GM19193 (cell line): ENCODE data around the gene NRM.

Source experiments
- POLR2A ChIP-seq: IDR thresholded peaks from 4 replicates; pipeline ENCODE4 v1.6.1; 2011; ENCODE audit not compliant: insufficient read depth, insufficient read length; ENCODE audit errors: extremely low read depth

Gene NRM

DNA sequence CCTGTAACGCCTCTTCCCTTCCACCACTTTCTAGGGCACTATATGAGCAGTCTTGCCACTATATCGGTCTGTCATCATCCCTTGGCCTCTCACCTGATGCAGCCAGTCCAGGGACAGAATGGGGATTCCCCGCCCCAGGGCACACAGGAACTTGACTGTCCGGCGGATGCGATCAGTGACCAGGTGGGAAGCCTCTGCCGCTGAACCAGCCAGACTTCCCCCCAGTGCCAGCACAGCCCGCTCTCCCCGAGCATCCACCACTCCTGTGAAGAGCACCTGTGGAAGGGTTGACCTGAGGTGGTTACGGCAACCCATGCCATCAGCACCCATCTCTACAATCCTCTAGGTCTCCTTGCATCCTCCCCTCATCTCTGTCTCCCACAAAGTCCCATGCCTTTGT is 12.2 kb upstream of the NRM start:
- no peak for TF ChIP-seq POLR2A

- TF ChIP-seq POLR2A: no peak
Observed at GRCh38 chr6:30700340-30700739, 9.6 kb upstream of the NRM start.

DNA sequence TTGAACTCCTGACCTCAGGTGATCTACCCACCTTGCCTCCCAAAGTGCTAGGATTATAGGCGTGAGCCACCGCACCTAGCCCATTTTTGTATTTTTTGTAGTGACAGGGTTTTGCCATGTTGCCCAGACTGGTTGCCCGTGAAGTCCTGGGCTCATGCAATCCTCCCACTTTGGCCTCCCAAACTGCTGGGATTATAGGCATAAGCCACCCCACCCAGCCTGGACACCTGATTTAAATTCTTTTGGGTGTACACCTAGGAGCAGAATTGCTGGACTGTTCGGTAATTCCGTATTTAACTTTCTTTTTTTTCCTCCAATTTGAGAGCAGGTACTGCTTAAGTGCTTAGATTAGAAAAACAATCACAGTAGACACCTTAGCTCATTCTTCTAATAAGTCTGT is 5.6 kb upstream of the NRM start:
- no peak for TF ChIP-seq POLR2A

DNA sequence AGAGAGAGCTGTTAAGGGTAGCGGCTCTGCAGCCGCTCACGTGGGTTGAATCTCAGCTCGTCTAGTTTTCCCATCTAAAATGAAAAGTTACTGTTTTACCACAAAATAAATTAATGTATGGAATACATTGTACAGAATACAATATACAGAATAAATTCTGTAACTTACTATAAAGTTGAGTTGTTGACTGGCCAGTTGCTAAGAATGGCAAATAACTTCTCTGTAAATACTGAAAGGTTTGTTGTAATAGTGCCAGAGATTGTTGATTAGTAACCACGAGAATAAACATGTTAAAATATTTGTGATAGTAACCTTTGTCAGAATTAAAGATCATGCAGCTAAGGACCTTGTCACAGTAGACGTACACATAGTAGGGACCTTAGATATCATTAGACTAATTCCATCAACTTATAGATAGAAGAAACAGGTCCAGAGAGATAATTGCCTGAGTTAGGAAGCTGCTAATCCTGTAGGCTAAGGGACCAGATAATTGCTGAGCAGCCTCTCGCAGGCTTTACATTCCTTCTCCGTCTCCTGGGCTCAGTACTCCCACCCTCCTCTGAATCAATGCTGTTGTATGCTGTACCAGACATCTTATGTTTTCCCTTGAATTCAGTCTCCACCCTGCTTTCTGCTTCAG is 544 bp upstream of the NRM start:
- no peak for TF ChIP-seq POLR2A

DNA sequence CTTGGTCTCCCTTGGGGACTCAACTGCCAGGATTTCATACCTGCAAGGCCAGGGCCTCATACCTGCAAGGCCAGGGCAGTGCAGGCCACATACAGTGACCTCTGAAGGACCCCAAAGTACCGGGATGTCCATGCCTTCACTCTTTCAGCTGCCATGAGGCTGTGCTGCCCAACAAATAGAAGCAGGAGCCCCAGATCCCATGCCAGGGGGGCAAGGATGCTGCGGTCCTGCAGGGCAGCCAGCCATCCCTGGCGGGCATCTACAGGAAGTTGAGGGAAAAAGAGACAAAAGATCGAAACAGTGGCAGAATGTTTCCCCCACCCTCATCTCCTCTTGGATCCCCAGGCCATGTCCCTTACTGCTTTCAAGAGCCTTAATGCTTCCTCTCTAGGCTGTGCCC is 799 bp downstream of the NRM start:
- TF ChIP-seq POLR2A: peak; percentile 19

- no peak for TF ChIP-seq POLR2A
Observed at GRCh38 chr6:30689022-30689865, 1.5 kb downstream of the NRM start.

DNA sequence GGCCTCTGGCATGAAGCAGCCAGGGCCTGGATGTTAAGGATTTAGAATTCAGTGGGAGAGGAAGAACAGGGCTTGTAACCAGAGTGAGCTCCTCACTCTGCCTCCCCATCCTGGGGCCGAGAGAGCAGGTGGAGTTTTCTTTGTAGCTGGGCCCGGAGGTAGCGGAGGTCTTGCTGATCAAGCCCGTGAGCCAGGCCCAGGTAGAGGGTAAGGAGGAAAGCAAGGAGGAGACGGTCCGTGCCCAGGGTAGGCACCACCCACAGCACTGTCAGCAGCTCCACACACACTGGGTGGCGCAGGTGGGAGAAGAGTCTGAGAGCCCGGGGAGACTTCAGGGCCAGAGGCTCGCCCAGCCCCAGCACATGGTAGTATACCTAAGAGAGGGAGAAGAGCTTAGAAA is 2.2 kb downstream of the NRM start:
- TF ChIP-seq POLR2A: no peak

DNA sequence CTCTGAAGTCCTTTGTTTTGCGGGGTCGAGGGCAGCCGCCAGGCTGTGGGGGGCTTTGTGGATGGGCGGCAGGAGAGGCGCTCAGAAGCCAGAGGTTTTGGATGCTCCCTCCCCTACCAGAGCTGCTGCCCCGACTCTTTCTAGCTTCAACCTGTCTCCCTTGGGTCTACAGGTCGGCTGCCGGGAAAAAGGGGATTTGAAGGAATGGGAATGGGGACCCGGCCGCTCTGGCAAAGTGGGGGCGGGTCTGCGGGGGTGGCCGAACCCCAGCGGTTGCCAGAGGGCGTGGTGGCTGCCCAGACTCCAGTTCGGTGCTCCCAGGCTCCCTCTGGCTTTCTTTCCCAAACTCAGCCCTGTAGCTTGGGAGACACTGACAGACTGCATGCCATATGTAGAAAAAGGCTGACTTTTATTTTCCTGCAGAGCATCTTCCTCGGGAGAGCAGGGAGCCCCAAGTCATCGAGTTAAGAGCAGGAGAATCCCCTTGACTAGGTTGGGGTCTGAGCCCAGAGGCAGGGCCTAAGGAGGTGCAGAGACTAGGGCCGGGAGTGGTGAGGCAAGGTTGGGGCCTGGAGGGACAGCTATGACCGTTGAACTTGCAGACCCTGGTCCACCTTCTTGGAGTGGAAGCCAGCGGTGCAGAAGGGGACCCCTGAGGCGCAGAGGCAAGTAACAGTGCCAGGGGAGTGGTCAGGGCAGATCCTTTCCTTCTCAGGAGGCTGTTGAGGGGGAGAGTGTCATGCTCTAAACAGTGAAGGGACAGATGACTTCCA is 2.9 kb downstream of the NRM start:
- TF ChIP-seq POLR2A: no peak

DNA sequence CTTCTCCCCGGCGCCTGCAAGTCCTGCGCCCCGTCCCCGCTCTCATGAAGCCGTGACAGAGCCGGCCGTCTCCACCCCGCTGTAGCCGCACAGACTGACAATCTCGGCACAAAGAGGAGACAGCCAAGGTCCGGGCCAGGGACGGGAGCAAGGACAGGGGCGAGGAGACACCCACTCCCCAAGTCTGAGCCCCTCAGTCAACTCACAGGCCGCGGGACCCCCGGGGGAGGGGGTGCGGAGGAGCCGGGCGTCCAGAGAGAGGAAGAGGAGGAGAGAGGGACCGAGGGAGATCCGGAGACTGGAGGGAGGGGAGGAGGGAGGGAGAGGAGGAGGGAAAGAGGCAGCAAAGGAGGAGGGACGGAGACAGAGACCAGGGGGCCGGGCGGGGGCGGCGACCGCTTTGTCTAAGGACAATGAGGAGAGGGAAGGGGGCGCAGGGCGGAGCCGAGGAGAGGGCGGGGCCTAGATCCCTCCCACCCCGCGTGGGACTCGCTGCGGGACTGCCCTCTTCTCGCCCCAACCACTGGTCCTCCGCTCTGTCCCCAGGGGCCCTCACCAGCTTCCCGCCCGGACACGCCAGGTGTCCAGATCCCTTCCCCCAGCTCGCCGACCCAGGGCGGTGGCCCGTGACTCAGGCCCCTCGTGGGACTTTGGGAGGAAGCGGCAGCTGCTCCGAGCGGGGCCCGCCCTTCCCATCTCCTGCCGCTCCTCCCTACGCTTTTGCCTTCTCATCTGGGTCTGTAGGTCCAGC is 3.7 kb downstream of the NRM start:
- peak; percentile 58 for TF ChIP-seq POLR2A

DNA sequence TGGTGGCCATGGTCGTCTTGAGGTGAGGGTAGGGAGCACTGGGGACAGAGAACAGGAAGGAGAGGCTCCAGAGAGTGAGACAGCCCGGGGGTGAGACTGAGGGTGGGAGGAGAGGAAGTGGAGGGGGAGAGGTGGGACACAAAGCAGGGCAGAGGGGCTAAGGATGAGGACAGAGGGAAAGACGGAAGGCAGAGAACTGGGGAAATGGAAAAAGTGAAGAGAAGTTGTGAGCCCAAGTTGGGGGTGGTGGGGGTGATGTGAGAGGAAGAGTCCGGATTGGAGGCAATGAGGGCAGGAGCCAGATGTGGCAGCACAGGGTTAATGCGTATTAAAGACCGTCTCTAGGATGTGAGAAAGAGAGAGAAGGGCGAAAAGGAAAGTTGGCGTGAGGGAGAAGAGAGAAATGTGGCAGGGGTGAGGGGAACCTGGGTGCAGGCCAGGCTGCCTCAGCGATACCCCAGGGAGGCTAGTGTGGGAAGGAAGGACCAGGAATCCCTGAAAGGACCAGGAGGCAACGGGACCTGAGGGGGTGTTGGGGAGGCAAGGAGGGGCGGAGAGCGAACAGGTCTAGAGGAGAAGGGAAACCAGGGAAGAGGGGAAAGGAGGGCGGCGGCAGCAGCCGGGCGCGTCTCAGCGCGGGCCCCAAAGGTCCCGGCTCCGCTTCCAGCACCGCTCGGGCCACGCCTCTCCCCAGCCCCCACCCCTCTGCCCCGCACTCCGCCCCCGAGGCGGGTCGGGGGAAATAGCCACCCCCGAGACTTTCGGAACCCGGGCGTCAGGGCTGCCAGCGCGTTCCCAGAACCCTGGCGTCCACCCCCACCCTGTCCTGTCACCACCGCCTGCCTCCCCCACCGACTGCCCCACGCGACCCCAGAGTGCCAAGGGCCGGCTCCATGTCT is 4.5 kb downstream of the NRM start, which contains the start of gene PPP1R18:
TSS of gene PPP1R18 (minus strand) at position 637 of the 899 bp plus-strand sequence. CDS start at position 10, 627 bp downstream.
- TF ChIP-seq POLR2A: peak; percentile 52

DNA sequence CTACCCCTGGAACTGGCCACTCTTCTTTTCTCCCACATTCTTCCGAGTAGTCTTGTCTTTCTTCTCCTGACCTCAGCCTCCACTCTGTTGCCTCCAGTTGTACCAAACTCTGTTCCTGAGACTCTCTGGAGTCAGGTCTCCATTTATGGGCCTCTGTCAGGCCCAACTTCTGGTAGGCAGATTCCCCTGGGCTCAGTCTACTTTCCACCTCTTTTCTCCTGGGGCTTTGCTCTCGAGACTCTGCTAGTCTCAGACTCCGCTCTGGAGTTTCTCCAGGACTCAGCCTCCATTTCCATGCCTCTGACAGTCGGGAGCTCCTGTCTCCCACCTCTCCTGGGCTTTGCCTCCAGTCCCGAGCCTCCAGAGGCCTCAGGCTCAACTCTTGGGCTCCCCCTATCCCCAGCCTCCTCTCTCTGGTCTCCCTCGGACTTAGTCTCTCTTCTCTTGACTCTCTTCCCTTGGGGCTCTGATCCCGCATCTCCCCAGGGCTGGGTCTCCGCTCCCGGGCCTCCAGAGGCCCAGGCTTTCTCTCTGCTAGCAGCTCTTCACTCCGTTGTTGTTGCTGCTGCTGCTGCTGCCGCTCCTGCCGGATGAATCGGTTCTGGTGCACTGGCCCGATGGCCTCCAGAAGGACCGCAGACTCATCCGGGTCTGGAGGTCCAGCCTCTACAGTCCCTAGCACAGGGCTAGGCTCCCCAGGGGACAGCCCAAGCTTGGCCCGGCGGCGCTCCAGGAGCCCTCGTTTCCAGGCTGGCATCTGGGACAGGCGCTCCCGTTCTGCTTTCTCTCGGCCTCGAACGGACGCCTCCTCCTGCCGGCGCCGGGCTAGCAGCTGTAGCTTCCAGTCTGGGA is 5.4 kb downstream of the NRM start:
- TF ChIP-seq POLR2A: no peak

GRCh38 chr6:30684386-30685156 is 6.2 kb downstream of the NRM start:
- TF ChIP-seq POLR2A: peak; percentile 25
